Activated CD4-positive, alpha-beta T cell treated with anti-CD3 and anti-CD28 coated beads, Interleukin-2, Interleukin-4, amounts not matched to agents 100 ng/mL and 50 ng/mL, durations not matched to agents 16 hours and 8 hours (primary cell): ENCODE data around the gene SLC36A3.

ENCODE experiments used
- DNase-seq: peaks from one replicate; pipeline ENCODE4 v3.0.0-alpha.2; 2020; ENCODE audit warnings: low spot score

Gene SLC36A3

DNA sequence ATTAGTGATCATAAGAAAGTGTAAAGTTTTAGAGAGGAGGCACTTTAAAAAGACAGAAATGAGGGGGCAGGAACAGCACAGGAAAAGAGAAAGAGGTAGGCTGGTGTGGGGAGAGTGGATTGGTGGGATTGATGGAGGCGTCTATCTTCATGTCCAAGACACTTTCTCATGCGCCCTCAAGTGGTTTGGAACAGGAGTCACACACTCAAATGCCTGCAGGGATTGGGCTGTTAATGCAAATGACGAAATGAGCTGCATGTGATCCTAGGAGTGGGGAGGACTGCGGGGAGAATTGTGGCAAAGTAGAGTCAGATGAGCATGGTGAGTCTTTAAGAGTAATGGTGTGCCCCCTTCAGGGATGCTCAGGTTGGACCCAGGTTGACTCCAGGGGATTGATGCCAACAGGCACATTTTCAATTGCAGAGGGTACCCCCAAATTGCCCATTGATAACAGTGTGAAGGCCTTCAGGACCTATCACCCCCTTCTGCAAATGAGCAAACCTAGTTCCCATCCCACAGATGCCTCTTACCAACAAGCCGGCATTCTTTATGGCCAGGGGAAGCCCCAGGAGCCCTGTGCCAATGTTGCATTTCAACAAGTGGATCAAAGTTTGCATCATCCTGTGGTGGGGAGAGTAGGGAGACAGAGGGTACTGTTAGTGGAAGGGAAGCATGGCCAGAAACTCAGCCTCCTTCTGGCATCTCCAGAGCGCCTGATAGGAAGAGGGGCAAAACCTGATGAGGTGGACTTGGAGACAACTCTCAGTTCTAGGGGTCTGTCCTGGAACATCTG is 5.3 kb downstream of the SLC36A3 start:
- DNase-seq: peak; percentile 59

DNA sequence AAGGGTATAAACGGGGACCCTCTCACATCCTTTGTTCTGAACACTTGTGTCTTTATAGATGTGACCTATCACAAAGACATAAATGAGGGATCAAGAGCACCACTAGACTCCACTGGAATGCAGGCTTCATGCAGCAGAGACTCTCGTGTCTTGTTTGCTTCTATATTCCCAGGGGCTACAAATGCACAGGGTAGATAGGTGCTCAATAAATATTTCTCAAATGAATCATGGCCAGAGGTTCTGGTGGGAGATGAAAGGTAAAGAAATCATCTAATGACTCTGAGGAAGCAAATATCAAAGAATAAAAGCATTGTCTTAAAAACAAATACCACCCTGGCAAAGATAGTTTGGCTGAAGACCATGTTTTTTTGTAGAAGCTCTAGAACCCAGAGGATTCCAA is 6.6 kb downstream of the SLC36A3 start:
- no peak for DNase-seq

DNA sequence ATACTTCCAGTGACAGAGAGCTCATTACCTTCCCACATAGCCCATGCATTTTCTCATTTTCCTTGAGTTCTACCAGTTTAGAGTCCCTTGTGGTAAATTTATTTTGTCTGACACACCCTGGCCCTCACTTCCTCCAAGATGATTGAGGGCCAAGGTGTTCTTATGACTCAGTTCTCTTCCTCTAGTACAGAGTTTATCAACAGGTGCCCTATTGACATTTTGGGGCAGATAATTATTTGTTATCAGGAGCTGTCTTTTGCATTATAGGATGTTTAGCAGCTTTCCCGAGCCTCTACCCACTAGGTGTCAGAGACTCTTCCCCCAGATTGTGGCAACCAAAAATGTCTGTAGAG is 7.1 kb downstream of the SLC36A3 start:
- no peak for DNase-seq

DNA sequence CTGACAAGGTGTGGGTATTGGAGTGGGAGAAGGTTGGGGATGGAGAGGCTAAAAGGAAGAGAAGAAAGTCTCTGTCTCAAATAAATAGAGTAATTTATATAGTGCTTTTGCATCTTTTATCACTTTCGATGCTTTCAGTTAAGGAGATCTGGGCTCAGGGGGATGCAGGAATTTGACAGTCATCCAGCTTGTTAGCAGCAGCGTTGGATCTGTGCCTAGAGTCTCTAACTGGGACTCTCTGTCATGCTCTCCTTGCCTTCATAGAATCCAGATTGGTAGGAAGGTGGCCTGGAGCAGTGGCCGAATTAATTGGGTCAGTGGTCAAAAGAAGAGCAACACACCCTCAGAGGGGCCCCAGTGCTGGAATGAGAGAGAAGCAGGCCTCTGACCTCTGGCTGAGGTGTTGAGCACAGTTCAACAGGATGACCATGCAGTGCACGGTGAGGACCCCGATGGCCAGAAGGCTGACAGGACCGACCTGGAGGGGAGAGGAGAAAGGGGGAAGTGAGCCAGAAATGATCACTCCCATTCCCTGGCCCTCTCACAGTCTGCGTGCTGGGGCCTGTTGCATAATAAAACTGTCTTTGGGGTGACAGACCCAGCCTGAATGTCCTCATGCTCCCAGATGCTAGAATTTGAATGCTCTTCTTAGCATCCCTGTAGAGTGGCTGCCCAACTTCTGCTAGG is 7.6 kb downstream of the SLC36A3 start:
- DNase-seq: no peak

DNA sequence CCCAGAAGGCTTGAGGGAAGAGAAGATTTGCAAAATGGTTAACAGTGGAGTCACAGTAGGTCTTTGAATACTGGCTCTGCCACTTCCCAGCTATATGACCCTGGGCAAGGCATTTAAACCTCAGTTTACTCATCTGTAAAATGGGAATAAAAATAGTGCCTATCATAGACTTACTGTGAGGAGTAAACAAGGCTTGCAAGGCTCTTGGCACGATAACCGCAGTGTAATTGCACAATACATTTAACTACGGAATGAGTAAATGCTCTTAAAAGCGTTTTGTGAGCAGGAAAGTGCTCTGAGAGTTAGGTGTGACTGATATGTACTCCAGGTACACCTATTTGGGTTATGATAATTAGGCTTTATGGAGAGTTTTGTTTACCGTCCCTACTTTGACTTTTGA is 8.4 kb downstream of the SLC36A3 start:
- no peak for DNase-seq

DNA sequence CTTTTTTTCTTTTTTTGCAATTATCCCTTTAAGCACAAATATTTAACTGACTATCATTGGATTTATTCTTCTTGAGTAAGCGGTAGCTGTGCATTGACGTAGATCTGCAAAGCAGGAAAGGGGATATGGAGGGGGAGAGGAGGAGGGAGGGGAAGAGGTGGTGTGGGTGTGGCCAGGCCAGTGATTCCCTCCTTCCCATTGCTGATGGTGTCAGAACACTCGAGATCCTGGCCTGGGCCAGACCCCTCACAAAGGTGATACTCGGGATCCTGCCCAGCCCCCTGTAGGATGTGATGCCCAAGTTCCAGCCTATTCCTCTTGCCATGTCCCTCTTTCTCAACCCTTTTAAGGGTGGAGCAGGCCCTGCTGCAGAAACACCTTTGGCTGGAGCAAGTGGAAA is 9.9 kb downstream of the SLC36A3 start:
- no peak for DNase-seq

DNA sequence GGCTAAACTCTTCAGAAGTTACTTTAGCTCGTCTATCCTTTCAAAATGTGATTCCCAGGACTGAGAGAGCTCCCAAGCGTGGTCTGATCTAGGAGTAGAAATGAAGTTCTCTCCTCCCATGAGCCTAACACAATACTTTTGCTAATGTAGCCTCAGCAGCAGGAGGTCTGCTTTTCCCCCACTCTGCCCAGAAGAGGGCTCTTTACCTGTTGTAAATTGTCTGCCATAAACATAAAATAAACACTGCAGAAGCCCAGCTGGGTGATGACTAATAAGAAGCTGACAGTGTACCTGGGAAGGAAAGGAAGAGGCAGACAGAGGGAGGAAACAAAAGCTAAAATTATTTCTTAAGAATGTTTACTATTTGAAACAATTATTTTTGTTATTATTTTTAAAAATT is 15.4 kb downstream of the SLC36A3 start:
- peak; percentile 2 for DNase-seq

DNA sequence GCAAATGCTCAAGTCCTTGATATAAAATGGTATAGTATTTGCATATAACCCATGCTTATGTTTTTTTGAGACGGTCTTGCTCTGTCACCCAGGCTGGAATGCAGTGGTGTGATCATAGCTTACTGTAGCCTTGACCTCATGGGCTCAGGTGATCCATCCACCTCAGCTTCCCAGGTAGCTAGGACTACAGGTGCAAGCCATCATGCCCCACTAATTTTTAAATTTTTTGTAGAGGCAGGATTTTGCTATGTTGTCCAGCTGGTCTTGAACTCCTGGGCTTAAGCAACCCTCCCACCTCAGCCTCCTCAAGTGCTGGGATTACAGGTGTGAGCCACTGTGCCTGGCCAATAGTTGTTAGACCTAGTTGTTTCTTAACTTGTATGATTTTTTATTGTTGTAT is 17.3 kb downstream of the SLC36A3 start:
- no peak for DNase-seq

DNA sequence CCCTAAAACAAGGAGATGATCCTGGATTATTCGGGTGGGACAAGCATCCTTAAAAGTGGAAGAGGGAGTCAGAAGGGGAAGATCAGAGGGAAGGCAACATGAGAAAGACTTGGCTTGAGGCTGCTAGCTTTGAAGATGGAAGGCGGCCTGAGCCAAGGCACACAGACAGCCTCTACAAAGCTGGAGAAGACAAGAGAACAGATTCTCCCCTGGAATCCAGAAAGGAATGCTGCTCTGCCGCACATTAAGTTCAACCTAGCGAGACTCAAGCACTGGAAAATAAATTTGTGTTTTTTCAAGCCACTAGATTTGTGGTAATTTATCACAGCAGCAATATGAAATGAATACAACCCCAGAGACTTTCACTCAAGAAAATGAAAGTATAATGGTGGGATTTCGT is 17.9 kb downstream of the SLC36A3 start:
- no peak for DNase-seq

DNA sequence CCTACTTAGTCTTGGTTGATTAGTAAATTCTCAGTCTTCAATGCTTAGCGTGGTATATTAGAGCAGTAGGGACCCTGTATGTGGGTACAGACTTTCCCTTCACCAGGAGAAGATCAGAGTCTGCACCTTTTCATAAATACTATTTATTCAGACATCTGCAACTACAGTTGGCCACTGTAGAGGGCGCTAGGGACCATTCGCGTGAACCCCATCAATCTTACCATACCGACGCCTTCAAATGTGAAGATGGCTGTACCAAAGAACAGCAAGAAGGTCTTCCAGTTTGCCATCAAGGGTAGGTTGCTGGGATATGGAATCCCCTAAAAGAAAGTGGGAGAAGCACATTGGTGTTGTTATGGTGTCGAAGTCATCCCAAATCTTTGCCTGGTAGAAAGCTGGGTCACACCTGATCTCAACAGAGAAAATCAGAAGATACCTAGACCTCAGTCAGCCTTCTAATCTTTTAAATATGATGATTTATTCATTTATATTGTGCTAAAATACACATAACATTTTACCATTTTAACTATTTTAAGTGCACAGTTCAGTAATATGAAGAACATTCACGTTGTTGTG is 19.1 kb downstream of the SLC36A3 start:
- no peak for DNase-seq

DNA sequence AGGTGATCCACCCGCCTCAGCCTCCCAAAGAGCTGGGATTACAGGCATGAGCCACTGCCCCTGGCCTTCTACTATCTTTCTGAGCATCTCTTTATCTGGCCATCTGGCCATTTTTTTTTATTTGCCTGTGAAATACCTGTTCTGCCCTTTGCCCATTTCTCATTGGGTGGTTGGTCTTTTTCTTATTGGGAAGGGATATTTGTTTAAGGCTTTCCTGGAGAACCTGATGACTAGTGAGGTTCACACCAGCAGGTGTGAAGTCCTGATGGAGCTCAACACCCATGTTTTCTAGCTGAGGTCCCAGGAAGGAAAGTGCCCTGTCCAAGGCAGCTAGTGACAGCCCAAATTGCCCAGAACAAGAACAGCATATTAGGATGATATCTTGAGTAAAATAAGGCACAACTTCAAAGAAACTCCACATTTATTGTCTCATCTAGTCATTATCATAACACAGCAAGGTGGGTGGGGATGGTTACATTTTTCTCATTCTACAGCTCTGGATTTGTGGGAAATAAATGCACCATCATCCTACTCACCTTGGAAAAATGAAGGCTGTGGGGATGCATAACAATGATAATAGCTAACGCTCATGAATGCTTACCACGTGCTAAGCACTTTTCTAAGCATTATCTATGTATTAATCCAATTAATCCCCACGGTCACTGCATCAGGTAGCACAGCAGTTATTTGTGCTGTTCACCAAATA is 20.3 kb downstream of the SLC36A3 start:
- no peak for DNase-seq

DNA sequence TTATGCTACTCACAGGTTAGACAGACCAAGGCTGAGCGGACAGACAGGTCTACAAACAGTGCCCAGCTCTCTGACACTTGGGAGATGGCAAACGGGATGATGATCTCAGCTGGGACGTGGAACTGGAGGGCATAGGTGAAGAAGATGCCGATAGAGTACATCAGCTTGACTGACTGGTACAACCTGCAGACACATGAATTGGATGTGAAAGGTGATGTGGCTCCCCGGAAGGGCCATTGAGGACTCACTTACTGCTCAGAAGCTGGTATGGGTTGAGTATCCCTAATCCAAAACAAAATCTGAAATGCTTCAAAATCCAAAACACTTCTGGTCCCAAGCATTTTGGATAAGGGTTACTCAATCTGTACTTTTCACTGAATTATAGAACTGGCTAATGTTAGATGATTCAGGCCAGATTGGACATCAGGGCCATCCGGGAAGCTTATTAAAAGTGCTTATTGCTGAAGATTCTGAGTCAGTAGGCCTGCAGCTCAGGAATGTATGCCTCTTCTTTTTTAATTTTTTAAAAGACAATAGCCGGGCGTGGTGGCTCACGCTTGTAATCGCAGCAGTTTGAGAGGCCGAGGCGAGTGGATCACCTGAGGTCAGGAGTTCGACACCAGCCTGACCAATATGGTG is 22.4 kb downstream of the SLC36A3 start:
- no peak for DNase-seq

DNA sequence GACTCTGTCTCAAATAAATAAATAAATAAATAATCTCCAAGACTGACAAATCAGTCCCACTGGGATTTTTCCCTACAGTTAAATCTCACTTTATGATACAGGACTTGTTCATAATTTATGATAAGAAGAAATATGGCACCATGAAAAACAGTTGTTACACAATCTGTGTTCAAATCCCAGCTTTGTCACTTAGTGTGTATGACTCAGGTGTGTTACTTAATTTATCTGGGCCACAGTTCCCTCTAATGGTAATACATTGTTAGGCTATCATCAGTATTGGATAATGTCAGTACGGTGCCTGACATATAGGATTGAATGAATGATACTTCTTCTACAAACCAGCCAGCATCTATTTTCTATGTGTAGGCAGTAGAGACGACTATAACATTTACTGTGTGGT is 23.1 kb downstream of the SLC36A3 start:
- no peak for DNase-seq

DNA sequence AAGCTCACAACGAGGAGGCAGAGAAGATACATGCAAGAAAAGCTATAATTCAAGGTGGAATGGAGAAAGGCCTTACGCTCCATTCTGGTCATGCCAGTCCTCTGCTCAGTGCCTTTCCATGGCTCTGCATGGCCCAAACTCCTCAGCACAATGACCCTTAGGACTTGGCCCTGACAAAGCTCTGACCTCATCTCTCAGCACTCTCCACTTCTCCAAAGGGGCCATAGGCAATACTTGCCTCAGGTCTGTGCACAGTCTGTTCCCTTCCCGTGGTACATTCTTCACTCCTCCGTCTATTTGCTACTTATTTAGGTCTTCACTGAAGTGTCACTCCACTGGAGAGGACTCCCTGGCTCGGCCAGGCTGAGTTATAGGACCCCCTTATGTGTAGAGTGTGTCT is 24.7 kb downstream of the SLC36A3 start:
- DNase-seq: no peak

DNA sequence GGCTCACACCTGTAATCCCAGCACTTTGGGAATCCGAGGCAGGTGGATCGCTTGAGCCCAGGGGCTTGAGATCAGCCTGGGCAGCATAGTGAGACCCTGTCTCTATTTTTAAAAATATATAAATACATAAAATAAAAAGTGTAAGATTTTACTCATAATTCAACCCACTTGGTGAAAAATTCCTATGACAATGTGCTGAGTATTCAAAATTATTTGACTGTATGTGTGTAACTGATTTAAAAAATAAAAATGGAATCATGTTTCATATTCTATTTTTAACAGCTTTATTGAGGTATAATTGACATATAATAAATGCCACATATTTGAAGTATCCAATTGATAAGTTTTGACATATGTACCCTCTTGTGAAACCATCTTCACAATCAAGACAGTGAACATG is 27.8 kb downstream of the SLC36A3 start:
- no peak for DNase-seq

DNA sequence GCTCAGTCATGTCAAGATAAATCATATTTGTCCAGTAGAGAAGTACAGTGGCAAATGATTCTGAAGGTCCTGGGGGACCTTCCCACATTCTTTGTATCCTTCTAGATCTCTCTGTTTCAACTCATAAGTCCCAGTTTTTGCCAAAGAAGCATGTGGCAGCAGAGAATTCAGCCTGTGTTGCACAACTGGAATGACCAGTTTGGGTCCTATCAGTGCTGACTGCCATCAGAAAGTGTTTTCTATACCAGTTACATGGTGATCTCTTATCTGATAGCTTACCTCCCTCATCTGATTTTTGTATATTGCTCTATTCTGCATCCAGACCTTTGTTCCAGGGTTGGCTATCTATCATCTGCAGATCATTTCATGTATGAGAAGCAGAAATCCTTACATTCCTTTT is 28.9 kb downstream of the SLC36A3 start:
- no peak for DNase-seq

DNA sequence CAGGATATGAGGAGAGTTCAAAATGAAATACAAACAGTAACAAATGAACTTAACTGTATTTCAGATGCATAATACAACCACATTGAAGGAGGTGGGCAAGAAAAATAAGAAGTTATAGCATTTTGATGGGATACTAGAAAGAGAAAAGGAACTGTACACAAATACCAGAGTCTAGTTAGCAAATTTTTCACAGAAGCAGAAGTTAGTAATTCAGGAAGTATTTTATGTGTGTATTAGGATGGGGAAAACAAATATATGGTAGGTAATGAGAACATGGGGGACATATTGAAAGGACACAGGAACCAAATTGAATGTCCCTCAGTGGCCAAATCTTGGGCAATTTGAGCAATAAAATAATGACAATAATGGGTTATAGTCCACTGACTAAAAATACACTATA is 32.2 kb downstream of the SLC36A3 start:
- no peak for DNase-seq

DNA sequence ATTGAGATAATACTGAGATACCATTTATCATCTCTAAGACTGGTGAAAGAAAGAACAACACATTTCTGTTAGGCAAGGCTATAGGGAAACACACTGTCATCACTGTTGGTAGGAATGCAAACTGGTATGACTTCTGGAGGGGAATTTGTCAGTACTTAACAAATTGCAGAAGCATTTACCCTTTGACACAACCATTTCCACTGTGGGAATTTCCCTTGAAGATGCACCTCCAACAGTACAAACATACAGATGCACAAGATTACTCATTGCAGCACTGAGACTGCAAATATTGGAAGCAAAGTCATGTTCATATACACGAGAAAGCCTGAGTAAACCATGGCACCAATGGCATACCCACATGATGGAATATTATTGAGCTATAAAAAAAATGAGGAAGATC is 33.0 kb downstream of the SLC36A3 start:
- peak; percentile 82 for DNase-seq

DNA sequence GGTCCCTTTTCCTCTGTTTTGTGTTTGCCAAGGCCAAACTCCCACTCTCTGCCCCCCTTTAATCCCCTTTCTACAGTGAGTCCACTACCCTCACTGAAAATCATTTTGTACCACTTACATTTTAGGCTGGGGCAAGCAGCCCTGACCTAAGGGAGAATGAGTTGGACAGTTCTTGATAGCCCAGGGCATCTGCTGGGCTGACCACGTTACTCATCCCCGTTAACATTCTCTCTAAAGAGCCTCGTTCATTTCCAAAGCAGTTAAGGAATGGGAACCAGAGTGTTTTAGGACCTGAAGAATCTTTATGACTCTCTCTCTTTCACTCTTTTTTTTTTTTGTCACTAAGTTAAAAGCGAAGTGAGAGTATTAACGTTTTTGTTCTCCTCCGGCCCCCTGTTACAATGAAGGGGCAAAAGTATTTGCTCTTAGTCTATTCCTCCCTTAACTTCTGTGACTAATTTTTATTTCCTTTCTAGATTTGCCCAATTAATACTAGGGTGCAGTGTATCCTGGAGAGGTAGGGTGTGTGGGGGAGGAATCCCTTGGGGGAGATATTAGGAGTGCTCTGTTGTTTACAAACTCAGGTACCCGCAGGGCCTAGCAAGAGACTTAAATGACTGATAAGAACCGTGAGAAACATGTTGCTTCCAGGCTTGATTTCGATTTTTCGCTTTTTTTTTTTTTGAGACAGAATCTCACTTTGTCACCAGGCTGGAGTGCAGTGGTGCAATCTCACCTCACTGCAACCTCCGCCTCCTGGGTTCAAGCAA is 35.9 kb downstream of the SLC36A3 start:
- no peak for DNase-seq

DNA sequence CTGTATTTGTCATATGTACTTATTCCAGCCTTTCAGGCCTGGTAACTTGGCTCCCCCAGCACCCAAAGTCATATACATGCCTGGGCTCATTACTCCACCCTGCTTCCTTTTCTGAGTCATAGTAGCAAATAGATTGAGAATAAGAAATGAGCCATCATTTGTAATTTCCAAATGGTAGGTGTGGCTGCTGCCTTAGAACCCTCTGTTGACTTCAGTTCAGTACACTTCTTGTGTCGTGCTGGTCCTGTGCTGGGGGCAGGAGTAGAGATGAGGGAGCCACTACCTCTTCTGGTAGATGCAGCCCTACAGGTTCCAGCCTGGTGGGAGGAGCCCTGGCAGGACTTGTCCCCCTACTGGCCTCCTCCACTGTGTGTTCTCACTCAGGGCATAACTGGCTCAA is 39.5 kb downstream of the SLC36A3 start:
- peak; percentile 78 for DNase-seq

DNA sequence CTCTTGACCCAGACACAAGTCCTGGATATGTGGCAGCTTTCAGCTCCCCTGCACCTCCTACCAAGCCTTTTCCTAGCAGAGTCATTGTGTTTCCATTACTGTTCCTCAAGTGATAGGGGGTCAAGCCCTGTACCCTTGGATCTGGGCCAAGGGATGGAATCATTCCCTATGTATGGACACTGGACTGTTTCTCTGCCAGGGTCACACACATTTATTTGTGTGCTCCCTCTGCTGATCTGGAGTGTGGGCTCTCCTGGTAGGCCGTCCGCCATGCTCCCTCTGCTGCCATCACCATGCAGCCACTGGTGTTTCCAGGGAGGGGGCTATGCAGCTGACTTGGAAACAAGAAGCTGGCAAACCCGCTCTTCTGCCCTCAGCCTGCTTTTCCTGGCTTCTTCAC is 41.0 kb downstream of the SLC36A3 start:
- DNase-seq: no peak

DNA sequence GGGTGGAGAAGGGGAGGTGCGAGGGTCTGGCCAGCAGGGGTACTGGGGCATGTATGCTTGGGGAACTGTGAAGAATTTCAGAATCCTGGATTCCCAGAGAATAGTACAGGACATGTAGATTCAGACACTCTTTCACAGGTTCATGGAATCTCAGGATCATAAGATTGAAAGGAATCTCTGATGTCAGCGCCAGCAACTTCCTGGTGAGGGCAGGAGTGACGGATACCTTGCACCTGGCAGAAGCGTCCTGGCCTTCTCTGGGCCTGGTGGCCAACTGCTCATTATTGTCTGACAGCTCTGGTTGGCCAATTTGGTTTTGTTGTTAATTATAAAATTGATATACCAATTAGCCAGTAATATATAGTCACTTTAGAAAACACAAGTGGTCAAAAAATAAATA is 43.6 kb downstream of the SLC36A3 start:
- DNase-seq: no peak
